ENCODE measurements around the gene POLR3K.
"Not testable (repeated sequence)": the region's sequence is repeated elsewhere in the genome, so short reads cannot be mapped to it uniquely, and the experiment has no call there.

Gene POLR3K

DNA sequence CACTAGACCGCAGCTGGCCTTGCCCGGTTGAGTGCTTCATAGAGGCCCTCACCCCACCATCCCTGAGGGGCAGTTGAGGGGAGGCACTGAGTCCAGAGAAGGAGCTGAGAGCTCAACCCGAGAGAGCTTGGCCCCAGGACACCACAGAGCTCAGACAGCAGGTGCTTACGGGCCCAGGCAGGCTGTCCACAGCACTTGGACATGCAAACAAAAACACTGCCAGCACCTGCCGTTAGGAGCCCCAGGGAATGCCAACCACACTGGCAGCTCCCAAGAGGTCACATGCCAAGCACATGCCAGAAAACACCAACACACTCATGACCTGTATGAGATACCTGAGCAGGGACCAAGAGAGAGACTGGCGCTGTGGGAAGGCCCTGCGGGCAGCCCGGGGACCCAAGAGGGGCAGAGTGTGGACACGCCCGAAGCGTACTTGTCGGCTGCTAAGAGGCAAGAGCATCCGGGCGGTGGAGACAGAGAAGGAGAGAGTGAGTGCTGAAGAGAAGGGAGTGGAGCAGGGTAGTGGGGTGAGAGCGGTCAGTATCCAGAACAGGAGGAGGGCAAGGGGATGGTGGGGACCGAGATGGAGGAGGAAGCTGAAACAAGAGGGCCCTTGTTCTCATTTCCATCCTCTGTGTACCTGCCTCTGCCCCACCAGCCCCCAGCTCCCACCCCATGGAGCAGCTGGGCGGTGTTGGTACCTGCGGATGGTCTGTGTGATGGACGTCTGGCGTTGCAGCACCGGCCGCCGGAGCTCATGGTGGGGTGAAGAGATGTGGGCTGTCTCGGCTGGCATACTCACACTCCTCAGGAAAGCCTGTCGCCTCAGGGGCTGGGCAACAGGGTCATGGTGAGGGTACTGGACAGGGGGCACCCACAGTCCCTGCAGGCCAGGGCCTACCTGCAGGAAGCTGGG is 10.8 kb upstream of the POLR3K start:
- DNase-seq (ENCODE audit: low spot score), result no peak

GRCh38 chr16:63466-63865 is 10.1 kb upstream of the POLR3K start:
- DNase-seq (ENCODE audit: low spot score), result no peak

- DNase-seq (ENCODE audit: low spot score), result no peak
Measured at GRCh38 chr16:62968-63391, 9.6 kb upstream of the POLR3K start.

- DNase-seq (ENCODE audit: low spot score), result no peak
Measured at GRCh38 chr16:62283-62967, 9.0 kb upstream of the POLR3K start.

- DNase-seq (ENCODE audit: low spot score), result no peak
Measured at GRCh38 chr16:61879-62281, 8.5 kb upstream of the POLR3K start.

DNA sequence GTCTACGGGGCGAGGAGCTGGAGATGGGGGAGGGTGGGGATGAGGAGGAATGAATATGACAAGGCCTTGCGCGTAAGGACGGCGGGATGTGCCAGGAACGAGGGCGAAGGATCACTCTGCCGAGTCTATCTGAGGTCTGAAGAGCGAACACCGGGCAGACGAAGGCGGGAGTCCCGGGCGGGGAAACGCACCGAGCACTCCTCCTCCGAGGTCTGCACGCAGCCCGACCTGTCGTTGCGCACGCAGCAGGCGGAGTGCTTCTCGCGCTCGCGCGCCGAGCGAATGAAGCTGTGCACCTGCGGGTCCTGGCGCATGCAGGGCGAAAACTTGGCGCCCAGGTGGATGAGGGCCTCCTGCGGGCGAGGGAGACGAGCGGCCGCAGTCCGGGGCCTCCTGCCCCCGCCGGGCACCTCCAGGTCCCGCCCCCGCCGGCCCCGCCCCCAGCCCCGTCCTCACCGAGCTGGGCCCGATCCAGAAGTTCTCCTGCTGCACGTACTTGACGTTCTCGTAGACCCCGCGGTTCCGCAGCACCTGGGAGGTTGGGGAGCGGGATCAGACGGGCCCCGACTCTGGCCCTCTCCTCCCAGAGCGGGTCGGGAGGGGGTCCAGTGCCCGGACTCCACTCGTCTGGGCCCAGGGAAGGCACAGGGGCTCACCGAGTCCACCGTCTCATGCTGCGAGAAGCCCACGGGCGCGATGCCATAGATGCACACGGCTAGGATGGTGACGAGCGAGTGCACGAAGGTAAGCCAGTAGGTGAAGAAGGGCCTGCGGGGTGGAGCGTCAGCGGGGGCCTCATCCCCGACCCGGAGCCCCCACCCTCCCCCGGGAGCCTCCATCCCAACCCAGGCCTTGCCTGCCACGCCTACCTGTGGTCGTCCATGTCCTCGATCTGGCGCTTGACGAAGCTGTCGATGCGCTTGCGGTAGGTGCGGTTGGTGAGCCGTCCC is 7.8 kb upstream of the POLR3K start:
- DNase-seq (ENCODE audit: low spot score), result no peak

DNA sequence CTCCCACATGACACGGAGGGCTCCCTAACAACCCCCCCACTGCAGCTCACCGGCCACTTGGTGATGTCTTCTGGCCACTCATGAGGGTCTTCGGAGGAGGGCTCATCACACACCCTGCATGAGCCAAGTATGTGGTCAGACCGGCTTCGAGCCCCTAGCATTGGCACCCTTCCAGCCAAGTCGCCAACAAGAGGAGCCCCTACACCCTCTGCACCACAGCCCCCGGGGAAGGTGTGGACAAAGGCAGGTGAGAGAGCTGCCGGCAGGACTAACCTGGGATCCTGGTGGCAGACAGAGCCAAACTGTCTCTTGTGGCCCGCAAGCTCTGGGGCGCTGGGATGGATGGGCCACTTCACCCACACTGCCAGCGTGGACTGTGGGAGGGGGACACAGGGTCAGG is 6.8 kb upstream of the POLR3K start:
- DNase-seq (ENCODE audit: low spot score), result no peak

- DNase-seq (ENCODE audit: low spot score), result no peak
Measured at GRCh38 chr16:59440-60059, 6.1 kb upstream of the POLR3K start.

GRCh38 chr16:58491-59439 is 5.4 kb upstream of the POLR3K start:
- no peak for DNase-seq (ENCODE audit: low spot score)

DNA sequence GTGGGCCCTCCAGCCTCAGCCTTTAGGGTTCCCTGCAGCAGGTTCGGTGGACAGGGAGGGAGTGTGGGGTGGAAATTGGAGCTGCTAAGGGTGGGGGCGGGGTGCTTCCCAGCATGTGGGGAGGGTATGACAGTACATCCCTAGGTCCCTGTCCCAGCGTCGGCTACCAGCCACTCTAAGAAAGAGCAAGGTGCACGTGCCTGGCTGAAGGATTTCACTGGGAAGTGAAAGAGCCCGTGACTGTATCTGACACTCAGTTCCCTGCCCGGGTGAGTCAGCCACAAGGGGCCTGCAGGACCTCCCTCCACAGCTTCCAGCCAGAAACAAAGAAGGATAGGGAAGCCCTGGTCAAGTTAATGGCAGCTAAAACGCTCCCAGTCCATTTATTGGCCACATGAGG is 4.3 kb upstream of the POLR3K start:
- no peak for DNase-seq (ENCODE audit: low spot score)

GRCh38 chr16:56231-56927 is 3.0 kb upstream of the POLR3K start:
- DNase-seq (ENCODE audit: low spot score), result no peak

DNA sequence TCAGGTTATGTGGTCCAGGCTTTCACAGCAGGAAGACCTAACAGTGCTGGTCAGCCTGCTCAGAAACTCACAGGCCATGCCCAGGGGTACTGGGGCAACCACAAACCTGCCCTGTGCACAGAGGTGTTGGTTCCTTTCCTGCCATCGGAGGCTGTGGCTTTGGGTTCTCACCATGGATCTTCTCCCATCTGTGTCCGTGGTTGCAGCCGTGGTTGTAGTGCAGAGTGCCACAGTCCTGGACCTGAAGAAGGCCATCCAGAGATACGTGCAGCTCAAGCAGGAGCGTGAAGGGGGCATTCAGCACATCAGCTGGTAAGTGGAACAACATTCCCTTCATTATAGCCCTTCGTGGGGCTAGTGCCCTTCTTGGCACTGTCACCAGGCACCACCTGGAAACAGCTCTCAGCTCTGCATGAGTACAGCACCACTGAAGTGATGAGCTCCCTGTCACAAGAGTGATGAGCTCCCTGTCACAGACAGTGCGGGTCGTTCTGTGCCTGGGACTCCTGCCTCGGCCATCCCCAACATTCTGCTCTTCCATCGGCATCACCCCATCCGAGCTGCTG is 2.2 kb upstream of the POLR3K start:
- DNase-seq (ENCODE audit: low spot score), result no peak

DNA sequence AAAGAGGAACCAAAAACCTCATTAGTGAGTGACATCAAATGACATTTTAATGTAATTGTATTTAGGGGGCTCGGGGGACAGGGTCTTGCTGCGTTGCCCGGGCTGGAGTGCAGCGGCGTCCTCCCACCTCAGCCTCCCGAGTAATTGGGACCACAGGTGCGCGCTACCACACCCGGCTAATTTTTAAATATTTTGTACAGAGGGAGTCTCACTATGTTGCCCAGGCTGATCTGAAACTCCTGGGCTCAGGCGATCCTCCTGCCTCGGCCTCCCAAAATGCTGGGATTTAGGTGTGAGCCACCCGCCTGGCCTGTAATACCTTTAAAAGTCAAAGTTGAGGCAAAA is 801 bp upstream of the POLR3K start:
- no peak for DNase-seq (ENCODE audit: low spot score)

DNA sequence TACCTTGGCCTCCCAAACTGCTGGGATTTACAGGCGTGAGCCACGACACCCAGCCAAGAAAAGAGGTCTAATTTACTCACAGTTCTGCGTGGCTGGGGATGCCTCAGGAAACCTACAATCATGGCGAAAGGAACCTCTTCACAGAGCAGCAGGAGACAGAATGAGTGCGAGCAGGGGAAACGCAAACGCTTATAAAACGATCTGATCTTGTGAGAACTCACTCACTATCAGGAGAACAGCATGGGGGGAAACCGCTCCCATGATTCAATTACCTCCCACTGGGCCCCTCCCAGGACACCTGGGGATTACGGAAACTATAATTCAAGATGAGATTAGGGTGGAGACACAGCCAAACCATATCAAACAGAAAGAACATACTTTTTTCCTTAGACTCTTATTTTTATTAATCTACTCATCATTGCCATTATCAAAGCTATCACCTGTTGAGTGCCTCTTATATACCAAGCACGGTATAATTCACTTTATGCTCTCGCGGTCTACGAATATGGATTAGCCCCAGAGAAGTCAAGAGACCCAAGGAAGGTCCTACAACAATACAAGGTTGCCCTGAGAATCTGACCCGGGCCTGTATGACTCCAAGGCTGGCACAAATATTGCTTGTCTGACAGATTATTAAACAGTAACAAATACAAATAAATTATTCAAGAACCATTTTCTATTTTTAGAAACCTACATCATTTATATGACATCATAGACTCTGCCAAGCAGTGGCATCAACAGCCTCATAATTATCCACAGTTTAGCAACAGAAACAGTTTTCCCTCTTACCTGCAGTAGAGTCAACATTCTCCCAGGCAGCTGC is 2.4 kb downstream of the POLR3K start:
- no peak for DNase-seq (ENCODE audit: low spot score)

GRCh38 chr16:47234-47633 is 6.2 kb downstream of the POLR3K start:
- no peak for DNase-seq (ENCODE audit: low spot score)

GRCh38 chr16:46510-46909 is 6.9 kb downstream of the POLR3K start:
- DNase-seq (ENCODE audit: low spot score), result not testable (repeated sequence)

GRCh38 chr16:45454-45853 is 8.0 kb downstream of the POLR3K start:
- DNase-seq (ENCODE audit: low spot score), result no peak

GRCh38 chr16:44655-45054 is 8.8 kb downstream of the POLR3K start:
- no peak for DNase-seq (ENCODE audit: low spot score)

GRCh38 chr16:43294-43693 is 10.1 kb downstream of the POLR3K start:
- DNase-seq (ENCODE audit: low spot score), result no peak

Measured in putamen (tissue), 1 donor.